Kidney epithelial cell (primary cell): ENCODE measurements around the gene KIF6. TPM values are rescaled to one million over a fixed set of nuclear protein-coding genes. Genes with fewer than 3 reads are reported as not detected.

ENCODE experiments used
- DNase-seq: peaks from one replicate; pipeline ENCODE4 v3.0.0-alpha.2; 2010; ENCODE audit warnings: low read depth
- H3K27me3 ChIP-seq: 2 replicates; pipeline ENCODE4 v1.6.0; 2011; ENCODE audit warnings: low read length; ENCODE audit not compliant: control insufficient read depth, insufficient read depth
- H3K36me3 ChIP-seq: 2 replicates; pipeline ENCODE4 v1.5.1; 2011; ENCODE audit warnings: low read length; ENCODE audit not compliant: control insufficient read depth, insufficient read depth
- H3K4me3 ChIP-seq: 2 replicates; pipeline ENCODE4 v1.5.1; 2011; ENCODE audit warnings: low read depth, mild to moderate bottlenecking, control low read depth, low read length
- total RNA-seq: library from RNA; depleted of rRNA; stranded (reverse); fragments of >200 nt; gene quantifications from 2 replicates; pipeline ENCODE4 v1.2.3, GENCODE V29; 2015
- TF ChIP-seq, protein P1 (sequence below): IDR thresholded peaks from 2 replicates; pipeline ENCODE4 v1.5.1; 2011; ENCODE audit warnings: mild to moderate bottlenecking, moderate library complexity, low read length, control low read depth, inconsistent platforms; ENCODE audit not compliant: insufficient read depth, poor library complexity, severe bottlenecking

Gene KIF6
- total RNA-seq, 1 donor from 2014 or later = 0.33 TPM

DNA sequence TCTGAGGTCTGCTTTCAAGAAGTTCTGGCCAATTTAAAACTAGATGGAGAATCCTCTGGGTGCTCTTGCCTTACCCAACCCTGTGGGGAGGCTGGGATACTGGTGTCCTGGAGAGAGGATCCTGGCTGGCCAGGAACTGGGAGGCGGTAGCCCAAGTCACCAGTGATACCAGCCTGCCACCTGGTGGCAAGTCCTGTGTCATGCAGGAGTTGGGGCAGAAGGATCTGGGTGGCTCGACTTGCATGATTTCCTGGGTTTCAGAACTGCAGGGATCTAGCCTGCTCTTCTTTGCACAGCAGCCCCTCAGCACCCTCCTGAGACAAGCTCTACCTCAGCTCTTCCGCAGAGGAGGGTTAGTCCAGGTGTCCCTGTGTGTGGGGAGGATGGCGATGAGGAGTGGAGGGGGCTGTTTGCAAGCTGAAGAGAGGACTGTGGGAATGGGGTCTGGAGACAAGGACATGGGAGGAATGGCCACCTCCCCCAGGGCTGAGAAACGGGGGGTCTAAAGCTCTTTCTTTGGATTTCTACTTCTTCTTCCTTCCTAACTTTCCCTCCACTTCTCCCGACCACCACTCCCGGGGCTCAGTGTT is 415.2 kb downstream of the KIF6 start:
- TF ChIP-seq, protein P1, sequence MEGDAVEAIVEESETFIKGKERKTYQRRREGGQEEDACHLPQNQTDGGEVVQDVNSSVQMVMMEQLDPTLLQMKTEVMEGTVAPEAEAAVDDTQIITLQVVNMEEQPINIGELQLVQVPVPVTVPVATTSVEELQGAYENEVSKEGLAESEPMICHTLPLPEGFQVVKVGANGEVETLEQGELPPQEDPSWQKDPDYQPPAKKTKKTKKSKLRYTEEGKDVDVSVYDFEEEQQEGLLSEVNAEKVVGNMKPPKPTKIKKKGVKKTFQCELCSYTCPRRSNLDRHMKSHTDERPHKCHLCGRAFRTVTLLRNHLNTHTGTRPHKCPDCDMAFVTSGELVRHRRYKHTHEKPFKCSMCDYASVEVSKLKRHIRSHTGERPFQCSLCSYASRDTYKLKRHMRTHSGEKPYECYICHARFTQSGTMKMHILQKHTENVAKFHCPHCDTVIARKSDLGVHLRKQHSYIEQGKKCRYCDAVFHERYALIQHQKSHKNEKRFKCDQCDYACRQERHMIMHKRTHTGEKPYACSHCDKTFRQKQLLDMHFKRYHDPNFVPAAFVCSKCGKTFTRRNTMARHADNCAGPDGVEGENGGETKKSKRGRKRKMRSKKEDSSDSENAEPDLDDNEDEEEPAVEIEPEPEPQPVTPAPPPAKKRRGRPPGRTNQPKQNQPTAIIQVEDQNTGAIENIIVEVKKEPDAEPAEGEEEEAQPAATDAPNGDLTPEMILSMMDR = peak; percentile 87
- DNase-seq = no peak
- H3K4me3 ChIP-seq = no peak overlapping the region
- H3K36me3 ChIP-seq = no peaks in the 10 kb centered on the region
- peaks cover 39% of the 10 kb centered on the region for H3K27me3 ChIP-seq

DNA sequence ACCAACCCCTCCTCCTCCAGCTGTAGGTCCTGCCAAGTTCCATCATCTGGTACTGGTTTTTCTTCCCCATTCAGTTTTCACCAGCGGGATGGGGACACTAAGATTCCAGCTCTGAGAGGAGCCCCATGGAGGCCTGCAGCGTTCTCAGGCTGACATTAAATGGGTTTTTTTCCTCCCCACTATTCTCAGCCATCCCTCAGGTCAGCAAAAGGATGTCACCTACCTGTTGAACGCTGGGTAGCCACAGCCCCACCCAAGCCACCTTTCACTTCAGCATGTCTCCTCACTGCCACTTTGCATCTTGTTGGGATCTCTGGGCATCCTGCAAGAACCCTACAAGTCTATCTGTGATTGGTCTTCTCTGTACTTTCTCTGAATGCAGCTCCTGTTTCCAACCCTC is 417.7 kb downstream of the KIF6 start:
- Histone ChIP-seq H3K27me3 (peaks cover 13% of the 10 kb centered on the region), H3K4me3 (no peak overlapping the region), H3K36me3 (no peaks in the 10 kb centered on the region)
- TF ChIP-seq, protein P1 = no peak
- DNase-seq = no peak

DNA sequence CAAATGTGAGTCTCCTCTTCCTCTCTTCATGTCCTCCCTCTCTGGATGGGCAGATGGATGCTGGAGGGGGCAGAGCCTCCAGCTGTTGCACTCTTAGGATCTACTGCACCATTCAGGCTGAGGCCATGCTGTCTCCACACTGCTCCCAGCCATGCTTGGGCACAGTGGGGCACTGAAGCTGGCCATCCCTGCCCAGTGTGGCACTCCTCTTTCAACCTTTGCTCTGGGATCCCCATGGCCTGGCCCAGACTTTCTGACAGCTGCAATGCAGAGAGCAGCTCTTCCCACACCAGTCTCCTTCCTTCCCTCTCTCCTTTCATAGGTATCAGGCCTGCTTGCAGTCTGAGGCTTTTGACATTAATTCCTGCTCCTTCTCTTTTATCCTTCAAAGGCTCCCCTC is 420.3 kb downstream of the KIF6 start:
- DNase-seq = no peak
- Histone ChIP-seq H3K27me3 (peaks cover 2% of the 10 kb centered on the region), H3K36me3 (no peaks in the 10 kb centered on the region), H3K4me3 (no peak overlapping the region)
- TF ChIP-seq, protein P1 = no peak

DNA sequence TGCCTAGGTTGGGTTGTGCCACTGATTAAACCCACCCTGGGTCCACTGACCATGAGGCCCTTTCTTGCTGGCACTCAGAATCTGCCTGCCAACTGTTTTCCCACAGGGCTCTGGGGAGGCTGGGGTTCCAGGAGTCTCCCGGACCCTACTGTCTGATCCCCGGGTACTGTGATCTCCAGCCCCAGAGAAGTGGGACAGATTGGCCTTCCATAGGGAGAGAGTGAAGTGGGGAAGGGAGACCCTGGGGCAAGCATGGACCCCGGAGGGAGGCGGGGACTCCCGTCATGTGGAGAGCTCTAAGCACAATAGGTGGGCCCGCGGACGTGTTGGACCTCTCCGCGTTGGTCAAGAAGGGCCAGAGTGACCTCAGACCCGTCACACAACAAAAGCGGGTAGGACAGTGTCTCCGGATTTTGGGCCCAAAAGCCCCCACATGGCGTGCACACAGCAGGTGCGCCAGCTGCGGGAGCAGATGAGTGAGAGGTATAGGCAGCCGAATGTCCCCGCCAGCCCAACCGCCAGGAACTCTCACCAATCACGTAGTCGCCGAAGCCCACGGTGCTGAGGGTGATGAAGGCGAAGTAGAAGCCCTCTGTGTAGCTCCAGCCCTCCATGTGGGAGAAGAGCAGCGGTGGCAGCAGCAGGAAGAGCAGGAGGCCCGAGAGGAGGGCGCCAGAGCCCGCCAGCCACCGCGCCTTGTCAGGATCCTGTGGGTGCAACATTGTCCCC is 421.6 kb downstream of the KIF6 start:
- Histone ChIP-seq H3K36me3 (no peaks in the 10 kb centered on the region), H3K4me3 (no peak overlapping the region), H3K27me3 (peaks cover 3% of the 10 kb centered on the region)
- TF ChIP-seq, protein P1 = no peak
- no peak for DNase-seq

DNA sequence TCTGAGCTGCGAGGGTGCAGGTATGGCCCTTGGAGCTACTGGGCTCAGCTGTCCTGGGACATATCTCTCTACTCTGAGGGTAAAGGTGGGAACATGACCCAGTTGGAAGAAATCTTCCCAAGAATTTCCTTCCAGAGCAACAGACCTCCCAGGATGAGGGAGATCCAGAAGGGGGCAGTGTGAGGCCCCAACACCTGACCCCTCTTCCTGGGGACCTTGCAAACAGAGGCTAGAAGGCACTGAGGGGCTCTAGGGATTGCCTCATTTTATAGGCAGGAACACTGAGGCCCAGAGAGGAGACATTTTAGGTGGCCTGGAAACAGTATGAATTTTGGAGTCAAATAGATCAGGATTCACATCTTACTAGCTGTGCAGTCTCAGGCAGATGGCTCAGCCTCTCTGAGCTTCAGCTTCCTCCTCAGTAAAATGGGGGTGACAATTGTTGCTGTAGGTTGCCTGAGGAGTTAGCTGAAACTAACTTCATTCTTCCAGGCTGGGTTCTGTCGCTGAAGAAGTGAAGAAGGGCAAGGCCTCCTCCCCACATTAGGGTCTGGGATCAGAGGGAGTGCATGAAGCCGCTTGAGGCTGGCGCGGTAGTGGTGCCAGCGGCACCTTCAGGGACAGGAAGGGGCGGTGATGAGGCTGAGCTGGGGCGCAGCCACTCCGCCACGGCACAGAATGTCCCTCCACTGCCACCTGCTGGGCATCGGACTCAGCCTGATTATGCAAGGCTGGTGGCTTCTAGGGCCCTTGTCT is 422.4 kb downstream of the KIF6 start:
- DNase-seq = no peak
- no peak overlapping the region for H3K4me3 ChIP-seq
- TF ChIP-seq, protein P1 = peak; percentile 88
- H3K36me3 ChIP-seq = no peaks in the 10 kb centered on the region
- H3K27me3 ChIP-seq = peaks cover 4% of the 10 kb centered on the region
